GM12875 (cell line): Measurements from ENCODE around the gene SLC13A1.

ENCODE experiments used
- H3K4me3 ChIP-seq: one replicate; pipeline ENCODE4 v1.5.1; 2011; ENCODE audit warnings: low read depth, low read length, control low read depth
- CTCF ChIP-seq: IDR thresholded peaks from 2 replicates; pipeline ENCODE4 v1.5.1; 2011; ENCODE audit warnings: low read depth, mild to moderate bottlenecking, control low read depth, inconsistent platforms, low read length, moderate library complexity, borderline replicate concordance; ENCODE audit not compliant: insufficient read depth

SLC13A1 gene

DNA sequence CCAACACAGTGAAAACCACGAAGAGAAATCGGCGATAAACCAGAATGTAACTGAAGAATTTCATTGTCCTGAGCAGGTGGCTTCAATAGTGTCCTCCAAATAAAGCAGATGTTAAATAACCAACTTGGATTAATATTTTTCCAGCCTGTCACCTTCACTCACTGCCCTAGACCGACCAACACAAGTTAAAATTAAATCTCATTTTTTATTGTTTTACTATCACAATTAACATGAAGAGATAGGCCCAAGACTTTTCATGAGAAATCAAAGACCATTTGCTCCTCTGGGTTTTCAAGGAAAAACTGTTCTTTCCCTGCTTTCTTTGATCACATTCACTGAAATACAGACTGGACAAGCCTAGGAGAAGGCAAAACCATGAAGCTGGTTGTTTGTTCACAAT is at the start of gene SLC13A1:
SLC13A1 (minus strand) TSS at position 87 of the 400 bp plus-strand sequence; CDS start at position 64, 23 bp downstream.
- no peak for TF ChIP-seq CTCF
- no peak within 1 kb of the TSS for H3K4me3 ChIP-seq

DNA sequence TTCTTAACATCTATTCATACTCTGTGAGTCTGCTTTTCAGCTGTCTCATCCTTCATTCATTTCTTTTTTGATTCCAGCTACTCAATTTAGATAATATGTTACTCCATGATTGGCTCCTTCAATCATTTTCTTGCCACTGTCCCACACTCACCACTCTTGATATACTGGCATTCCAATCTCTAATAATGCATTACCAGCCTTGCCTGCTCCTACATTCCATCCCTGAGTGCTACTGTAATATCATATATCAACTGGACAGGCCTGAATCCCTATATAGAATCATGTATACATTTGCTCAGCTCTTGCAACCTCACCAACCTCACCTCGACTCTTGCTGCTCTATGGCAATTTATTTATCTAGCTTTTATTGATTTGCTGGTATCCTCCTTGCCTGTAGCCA is 45.0 kb upstream of the SLC13A1 start:
- H3K4me3 ChIP-seq, result no peak overlapping the region
- TF ChIP-seq CTCF, result no peak

DNA sequence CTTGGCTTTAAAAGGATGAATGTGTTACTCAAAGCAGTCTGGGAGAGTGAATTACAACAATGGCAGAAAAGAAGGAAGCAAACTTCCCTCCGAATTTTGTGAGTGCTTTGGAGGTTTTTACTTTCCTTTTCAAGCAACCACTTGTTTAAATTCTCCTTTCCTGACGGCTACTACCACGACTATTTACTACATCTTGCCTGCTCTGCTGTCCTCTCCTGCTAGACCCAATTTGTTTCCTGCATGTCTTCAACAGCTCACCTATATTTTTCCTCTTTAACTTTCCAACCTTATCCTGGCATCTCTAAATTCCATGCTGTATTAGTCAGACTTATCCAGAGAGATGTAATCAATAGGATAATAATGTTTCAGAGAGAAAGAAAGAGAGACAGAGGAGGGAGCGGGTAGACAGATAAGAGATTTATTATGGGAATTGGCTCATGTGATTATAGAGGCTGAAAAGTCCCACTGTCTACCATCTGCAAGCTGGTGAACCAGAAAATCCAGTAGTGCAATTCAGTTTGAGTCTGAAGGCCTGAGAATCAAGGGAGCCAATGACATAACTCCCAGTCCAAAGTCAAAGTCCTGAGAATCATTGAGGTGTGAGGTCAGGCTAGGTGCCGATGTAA is 42.8 kb upstream of the SLC13A1 start:
- TF ChIP-seq CTCF, result no peak
- no peak overlapping the region for H3K4me3 ChIP-seq

- TF ChIP-seq CTCF, result no peak
- no peak overlapping the region for H3K4me3 ChIP-seq
Measured at GRCh38 chr7:123241809-123242208, 42.0 kb upstream of the SLC13A1 start.

- no peak overlapping the region for H3K4me3 ChIP-seq
- TF ChIP-seq CTCF, result no peak
Measured at GRCh38 chr7:123231021-123232000, 31.5 kb upstream of the SLC13A1 start.

GRCh38 chr7:123230603-123231002 is 30.8 kb upstream of the SLC13A1 start:
- no peak for TF ChIP-seq CTCF
- no peak overlapping the region for H3K4me3 ChIP-seq
